H9 (cell line): ENCODE data around the gene SLC16A3. TPM values are rescaled to one million over a fixed set of nuclear protein-coding genes. Genes with fewer than 3 reads are reported as not detected.
"Not testable (repeated sequence)": the region's sequence is repeated elsewhere in the genome, so short reads cannot be mapped to it uniquely, and the experiment has no call there.

Source experiments
- DNase-seq: peaks from one replicate; pipeline ENCODE4 v3.0.0-alpha.2; 2017
- H2AFZ ChIP-seq: one replicate; pipeline ENCODE4 v1.6.1; 2013; ENCODE audit warnings: mild to moderate bottlenecking, low read length, control low read depth, moderate library complexity
- H2AK5ac ChIP-seq: 2 replicates; pipeline ENCODE4 v1.6.1; 2013; ENCODE audit warnings: low read length, control low read depth, mixed read lengths; ENCODE audit not compliant: insufficient read length
- H2BK120ac ChIP-seq: one replicate; pipeline ENCODE4 v1.6.1; 2013; ENCODE audit warnings: low read depth, mild to moderate bottlenecking, low read length, control low read depth, inconsistent platforms; ENCODE audit not compliant: poor library complexity, severe bottlenecking
- H2BK12ac ChIP-seq: 2 replicates; pipeline ENCODE4 v1.6.1; 2013; ENCODE audit warnings: low read length, control low read depth, mixed read lengths, low read depth; ENCODE audit not compliant: insufficient read length
- H2BK15ac ChIP-seq: 2 replicates; pipeline ENCODE4 v1.6.1; 2013; ENCODE audit warnings: low read depth, low read length, control low read depth
- H2BK20ac ChIP-seq: one replicate; pipeline ENCODE4 v1.6.1; 2013; ENCODE audit warnings: low read depth, mild to moderate bottlenecking, low read length, control low read depth, inconsistent platforms; ENCODE audit not compliant: poor library complexity, severe bottlenecking
- H2BK5ac ChIP-seq: 2 replicates; pipeline ENCODE4 v1.6.1; 2013; ENCODE audit warnings: low read length, control low read depth, mixed read lengths; ENCODE audit not compliant: insufficient read length
- H3K14ac ChIP-seq: 2 replicates; pipeline ENCODE4 v1.6.1; 2013; ENCODE audit warnings: low read length, control low read depth; ENCODE audit not compliant: insufficient read depth
- H3K18ac ChIP-seq: 2 replicates; pipeline ENCODE4 v1.6.1; 2013; ENCODE audit warnings: low read depth, mild to moderate bottlenecking, mixed read lengths, low read length, control low read depth; ENCODE audit not compliant: insufficient read length
- H3K23ac ChIP-seq: 2 replicates; pipeline ENCODE4 v1.6.1; 2013; ENCODE audit warnings: low read length, control low read depth, mixed read lengths, low read depth; ENCODE audit not compliant: insufficient read length
- H3K23me2 ChIP-seq: 2 replicates; pipeline ENCODE4 v1.6.1; 2013; ENCODE audit warnings: low read depth, mild to moderate bottlenecking, mixed read lengths, low read length, control low read depth; ENCODE audit not compliant: insufficient read length, poor library complexity, severe bottlenecking
- H3K27ac ChIP-seq: 2 replicates; pipeline ENCODE4 v1.5.1; 2013; ENCODE audit warnings: low read length, control low read depth, mixed read lengths, low read depth; ENCODE audit not compliant: insufficient read length
- H3K27me3 ChIP-seq: 2 replicates; pipeline ENCODE4 v1.6.1; 2013; ENCODE audit warnings: low read length, control low read depth, inconsistent platforms; ENCODE audit not compliant: insufficient read depth
- H3K4ac ChIP-seq: 2 replicates; pipeline ENCODE4 v1.6.1; 2013; ENCODE audit warnings: low read depth, mild to moderate bottlenecking, control low read depth, inconsistent platforms, low read length, moderate library complexity
- H3K4me1 ChIP-seq: 2 replicates; pipeline ENCODE4 v1.6.1; 2013; ENCODE audit warnings: low read length, control low read depth, inconsistent platforms; ENCODE audit not compliant: insufficient read depth
- H3K4me2 ChIP-seq: 2 replicates; pipeline ENCODE4 v1.6.1; 2013; ENCODE audit warnings: low read length, control low read depth, mixed read lengths; ENCODE audit not compliant: insufficient read length, insufficient read depth
- H3K56ac ChIP-seq: 2 replicates; pipeline ENCODE4 v1.6.1; 2013; ENCODE audit warnings: low read depth, mild to moderate bottlenecking, mixed read lengths, low read length, control low read depth; ENCODE audit not compliant: insufficient read length
- H3K79me1 ChIP-seq: 2 replicates; pipeline ENCODE4 v1.6.1; 2013; ENCODE audit warnings: low read depth, mild to moderate bottlenecking, moderate library complexity, low read length, control low read depth, inconsistent platforms; ENCODE audit not compliant: insufficient read depth, poor library complexity, severe bottlenecking
- H3K79me2 ChIP-seq: 2 replicates; pipeline ENCODE4 v1.6.1; 2013; ENCODE audit warnings: low read length, control low read depth, inconsistent platforms; ENCODE audit not compliant: insufficient read depth
- H3K9ac ChIP-seq: 2 replicates; pipeline ENCODE4 v1.6.1; 2013; ENCODE audit warnings: low read length, control low read depth, mixed read lengths; ENCODE audit not compliant: insufficient read length; ENCODE audit errors: extremely low read depth
- H3K9me3 ChIP-seq: one replicate; pipeline ENCODE4 v1.6.1; 2013; ENCODE audit warnings: low read depth, low read length, inconsistent platforms; ENCODE audit not compliant: control insufficient read depth
- H3T11ph ChIP-seq: one replicate; pipeline ENCODE4 v1.6.1; 2013; ENCODE audit warnings: mild to moderate bottlenecking, low read length, control low read depth, inconsistent platforms
- H4K20me1 ChIP-seq: one replicate; pipeline ENCODE4 v1.6.1; 2013; ENCODE audit not compliant: control insufficient read depth, insufficient read length, insufficient read depth
- H4K5ac ChIP-seq: 2 replicates; pipeline ENCODE4 v1.6.1; 2013; ENCODE audit warnings: low read depth, mild to moderate bottlenecking, mixed read lengths, low read length, control low read depth; ENCODE audit not compliant: insufficient read length
- H4K8ac ChIP-seq: replicated peaks from 2 replicates; pipeline ENCODE4 v1.6.1; 2013; ENCODE audit warnings: low read length, control low read depth, mixed read lengths, low read depth; ENCODE audit not compliant: insufficient read length
- H4K91ac ChIP-seq: 2 replicates; pipeline ENCODE4 v1.6.1; 2013; ENCODE audit warnings: low read depth, mild to moderate bottlenecking, moderate library complexity, mixed read lengths, low read length, control low read depth; ENCODE audit not compliant: insufficient read length
- H3K27ac Mint-ChIP-seq, 3 experiments: 2 replicates in 2 of 3; 3 replicates in 1 of 3; pipeline ENCODE4 v1.8.0; 2020 to 2021; ENCODE audit warnings: mixed read lengths in 3 of 3, mild to moderate bottlenecking in 1 of 3, moderate library complexity in 1 of 3
- H3K27me3 Mint-ChIP-seq: 2 replicates; pipeline ENCODE4 v1.8.0; 2021; ENCODE audit warnings: low read depth, mild to moderate bottlenecking, moderate library complexity, mixed read lengths
- H3K36me3 Mint-ChIP-seq, 3 experiments: 2 replicates in 2 of 3; 3 replicates in 1 of 3; pipeline ENCODE4 v1.8.0; 2020 to 2021; ENCODE audit warnings: low read depth in 3 of 3, mixed read lengths in 3 of 3; ENCODE audit not compliant: insufficient read depth in 1 of 3
- H3K4me1 Mint-ChIP-seq, 2 experiments: 2 replicates each; pipeline ENCODE4 v1.8.0; 2020; ENCODE audit warnings: mixed read lengths in 2 of 2
- H3K4me3 Mint-ChIP-seq, 2 experiments: 2 replicates in 1 of 2; 3 replicates in 1 of 2; pipeline ENCODE4 v1.8.0; 2020 to 2021; ENCODE audit warnings: mild to moderate bottlenecking in 2 of 2, mixed read lengths in 2 of 2, moderate library complexity in 1 of 2
- H3K9me3 Mint-ChIP-seq, 2 experiments: 2 replicates in 1 of 2; 3 replicates in 1 of 2; pipeline ENCODE4 v1.8.0; 2020; ENCODE audit warnings: mild to moderate bottlenecking in 2 of 2, mixed read lengths in 2 of 2, moderate library complexity in 1 of 2
- CTCF ChIP-seq: fragments of 200-600 bp; sonication (generic); conservative IDR thresholded peaks from 3 replicates; pipeline ENCODE4 v1.8.0; 2021; ENCODE audit warnings: antibody characterized with exemption, mild to moderate bottlenecking
- WGBS: extraction: QIAGEN DNeasy Blood & Tissue Kit; methylation state at CpG from one replicate; pipeline ENCODE4 v1.1.7; 2013; ENCODE audit warnings: missing lambda C conversion rate, low lambda C conversion rate, mixed read lengths; ENCODE audit not compliant: insufficient read length; ENCODE audit errors: extremely low coverage; 5-methylcytosine and 5-hydroxymethylcytosine counted together
- total RNA-seq: library from RNA; stranded (reverse); gene quantifications from 2 replicates; pipeline ENCODE4 v1.2.1, GENCODE V29; 2021

SLC16A3 gene
- total RNA-seq, 1 experiment from 2014 or later: 28.4 TPM

- no peak overlapping the region; a peak in 1 of 7 replicates for H3K27ac Mint-ChIP-seq
- no peak overlapping the region for H3K4me2 ChIP-seq
These were observed 22.9 kb upstream of the SLC16A3 start for GRCh38 chr17:82205720-82206508.

GRCh38 chr17:82210655-82211054 lies 18.2 kb upstream of the SLC16A3 start:
- not testable (repeated sequence) for H3K4me2 ChIP-seq, H3K4me1 ChIP-seq, H2AK5ac ChIP-seq, H4K8ac ChIP-seq, H4K91ac ChIP-seq, DNase-seq, H2BK5ac ChIP-seq, H3K56ac ChIP-seq, H3K27me3 ChIP-seq, H3K23me2 ChIP-seq, H4K5ac ChIP-seq, H3K4ac ChIP-seq, H3K18ac ChIP-seq, H2AFZ ChIP-seq, H3K27ac Mint-ChIP-seq, H3K9me3 Mint-ChIP-seq, H2BK20ac ChIP-seq, H2BK12ac ChIP-seq, H2BK120ac ChIP-seq, H3K9me3 ChIP-seq, H3K79me2 ChIP-seq, H3K14ac ChIP-seq, H3K36me3 Mint-ChIP-seq, H2BK15ac ChIP-seq, H3T11ph ChIP-seq, H3K23ac ChIP-seq, H3K79me1 ChIP-seq, H4K20me1 ChIP-seq, H3K9ac ChIP-seq, H3K4me3 Mint-ChIP-seq, H3K27ac ChIP-seq
- WGBS: no CpG with 5 or more reads among the region's 11 CpGs
- Mint-ChIP-seq H3K4me1 (peaks cover 9 to 13% of the 10 kb centered on the region in 2 experiments), H3K27me3 (peaks cover 33% of the 10 kb centered on the region)

More at GRCh38 chr17:82205720-82206508, 22.9 kb upstream of the SLC16A3 start:
- H2AFZ ChIP-seq: no peak overlapping the region
- TF ChIP-seq CTCF: peak; percentile 87
- H3K9ac ChIP-seq: no peak overlapping the region
- no peak overlapping the region for H3K23ac ChIP-seq
- no peak overlapping the region for H2AK5ac ChIP-seq
- no peak overlapping the region for H4K8ac ChIP-seq
- no peak overlapping the region for H3K27ac ChIP-seq
- H3K4me1 Mint-ChIP-seq: peaks cover 8 to 11% of the 10 kb centered on the region in 2 experiments
- H4K20me1 ChIP-seq: no peaks in the 10 kb centered on the region
- no peaks in the 10 kb centered on the region for H3K79me2 ChIP-seq
- peaks cover 22% of the 10 kb centered on the region for H3K27me3 Mint-ChIP-seq
- H3K79me1 ChIP-seq: no peaks in the 10 kb centered on the region
- H2BK20ac ChIP-seq: no peak overlapping the region
- H3K36me3 Mint-ChIP-seq: peaks cover 0 to 4% (median 0%) of the 10 kb centered on the region in 3 experiments; a peak in 3 of 7 replicates
- no peaks in the 10 kb centered on the region for H3K23me2 ChIP-seq
- no peaks in the 10 kb centered on the region for H3K9me3 Mint-ChIP-seq
- no peak overlapping the region for H4K5ac ChIP-seq
- H3K14ac ChIP-seq: no peak overlapping the region
- no peak overlapping the region for H2BK120ac ChIP-seq
- peak overlapping the region in 1 of 2 experiments; percentile 5; a peak in 1 of 5 replicates for H3K4me3 Mint-ChIP-seq
- no peak overlapping the region for H3K4ac ChIP-seq
- peak; percentile 92 for DNase-seq
- no peak overlapping the region for H3T11ph ChIP-seq
- no peak overlapping the region for H2BK5ac ChIP-seq
- H3K9me3 ChIP-seq: no peaks in the 10 kb centered on the region
- H3K18ac ChIP-seq: no peak overlapping the region
- no CpG with 5 or more reads among the region's 21 CpGs for WGBS
- no peaks in the 10 kb centered on the region for H3K27me3 ChIP-seq
- H2BK12ac ChIP-seq: no peak overlapping the region
- no peak overlapping the region for H2BK15ac ChIP-seq
- no peak overlapping the region for H4K91ac ChIP-seq
- H3K56ac ChIP-seq: no peak overlapping the region
- no peaks in the 10 kb centered on the region for H3K4me1 ChIP-seq
